GM21619 (cell line): ENCODE measurements around the gene FBXO39.
"Not testable (repeated sequence)": the region's sequence is repeated elsewhere in the genome, so short reads cannot be mapped to it uniquely, and the experiment has no call there.

ENCODE experiments used
- ATAC-seq: cut with Tn5 transposase; IDR thresholded peaks from one replicate; pipeline ENCODE4 v1.9.1; 2021; ENCODE audit not compliant: unreplicated experiment

The FBXO39 gene

DNA sequence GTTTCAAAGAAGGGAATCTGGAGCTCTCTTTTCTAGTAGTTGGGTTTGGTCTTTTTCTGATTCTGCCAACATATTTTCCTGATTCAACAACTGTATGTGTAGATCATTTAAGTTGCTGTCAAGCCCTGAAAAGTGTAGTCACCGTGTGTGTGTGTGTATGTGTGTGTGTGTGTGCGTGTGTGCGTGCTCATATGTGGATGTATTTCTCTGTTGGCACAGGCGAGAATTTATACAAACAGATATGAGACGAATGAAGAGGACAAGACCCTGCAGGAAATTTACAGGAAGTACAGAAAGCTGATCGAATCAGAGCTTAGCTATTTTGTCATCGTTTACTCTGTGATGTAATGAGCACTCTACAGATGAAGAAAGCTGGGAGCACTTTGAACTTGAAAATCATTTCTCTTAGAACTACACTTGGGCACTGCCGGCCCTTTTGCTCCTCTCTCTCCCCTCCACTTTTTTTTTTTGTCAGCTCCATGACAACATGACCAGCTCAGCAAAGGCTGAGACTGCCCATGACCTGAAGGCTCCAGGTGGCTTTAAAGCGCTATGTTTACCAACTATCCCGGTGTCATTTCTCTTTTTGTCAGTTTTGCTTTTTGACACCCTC, 11.2 kb downstream of the FBXO39 start:
- ATAC-seq: no peak

DNA sequence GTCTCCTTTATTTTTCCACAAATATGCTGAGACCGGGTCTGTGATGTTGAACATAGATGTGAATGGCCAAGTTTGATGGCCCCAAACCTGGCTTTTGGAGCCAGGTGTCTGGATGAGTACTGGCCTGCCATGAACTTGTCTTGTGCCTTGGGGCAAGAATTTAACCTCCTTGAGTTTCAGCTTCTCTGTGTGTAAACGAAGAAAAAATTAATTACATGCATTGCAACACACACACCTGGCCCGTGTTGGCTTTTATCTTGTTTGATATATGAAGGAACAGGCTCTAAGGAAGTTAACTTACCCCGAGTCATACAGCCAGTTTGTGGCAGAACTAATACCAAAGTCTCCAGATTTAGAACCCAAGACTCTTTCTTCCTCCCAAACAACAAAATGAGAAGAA, 13.1 kb downstream of the FBXO39 start:
- ATAC-seq: no peak

DNA sequence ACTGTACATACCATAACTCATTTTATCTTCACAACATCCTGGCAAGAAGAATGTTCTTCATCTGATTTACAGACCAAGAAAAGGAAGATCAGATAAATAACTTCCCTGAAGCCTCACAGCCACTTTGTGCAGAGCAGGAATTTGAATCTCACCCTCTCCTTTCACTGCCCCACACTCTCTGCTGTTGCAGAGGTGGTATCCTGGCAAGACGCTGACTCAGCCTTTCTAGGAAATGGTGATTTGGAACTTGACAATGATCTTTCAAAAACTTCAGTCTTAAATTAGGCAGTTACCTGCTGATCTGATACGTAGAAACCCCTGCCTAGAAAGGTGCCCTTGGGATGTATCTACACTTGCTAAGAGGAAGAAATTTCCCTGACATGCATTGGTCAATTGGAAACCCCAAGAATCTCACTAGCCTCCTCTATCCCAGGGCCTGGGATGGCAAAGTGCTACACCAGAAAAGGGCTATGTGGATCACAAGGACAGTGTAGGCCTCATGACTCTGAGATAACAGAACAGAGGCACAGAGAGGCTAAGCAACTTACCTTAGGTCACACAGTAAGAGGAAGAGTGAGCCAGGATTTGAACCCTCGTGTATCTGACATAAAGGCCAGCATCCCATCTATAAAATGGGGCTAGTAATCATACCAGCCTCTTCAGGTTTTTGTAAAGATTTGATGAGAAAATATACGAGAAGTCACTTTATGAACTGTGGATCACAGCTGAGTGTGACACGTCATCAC, 17.9 kb downstream of the FBXO39 start:
- no peak for ATAC-seq

DNA sequence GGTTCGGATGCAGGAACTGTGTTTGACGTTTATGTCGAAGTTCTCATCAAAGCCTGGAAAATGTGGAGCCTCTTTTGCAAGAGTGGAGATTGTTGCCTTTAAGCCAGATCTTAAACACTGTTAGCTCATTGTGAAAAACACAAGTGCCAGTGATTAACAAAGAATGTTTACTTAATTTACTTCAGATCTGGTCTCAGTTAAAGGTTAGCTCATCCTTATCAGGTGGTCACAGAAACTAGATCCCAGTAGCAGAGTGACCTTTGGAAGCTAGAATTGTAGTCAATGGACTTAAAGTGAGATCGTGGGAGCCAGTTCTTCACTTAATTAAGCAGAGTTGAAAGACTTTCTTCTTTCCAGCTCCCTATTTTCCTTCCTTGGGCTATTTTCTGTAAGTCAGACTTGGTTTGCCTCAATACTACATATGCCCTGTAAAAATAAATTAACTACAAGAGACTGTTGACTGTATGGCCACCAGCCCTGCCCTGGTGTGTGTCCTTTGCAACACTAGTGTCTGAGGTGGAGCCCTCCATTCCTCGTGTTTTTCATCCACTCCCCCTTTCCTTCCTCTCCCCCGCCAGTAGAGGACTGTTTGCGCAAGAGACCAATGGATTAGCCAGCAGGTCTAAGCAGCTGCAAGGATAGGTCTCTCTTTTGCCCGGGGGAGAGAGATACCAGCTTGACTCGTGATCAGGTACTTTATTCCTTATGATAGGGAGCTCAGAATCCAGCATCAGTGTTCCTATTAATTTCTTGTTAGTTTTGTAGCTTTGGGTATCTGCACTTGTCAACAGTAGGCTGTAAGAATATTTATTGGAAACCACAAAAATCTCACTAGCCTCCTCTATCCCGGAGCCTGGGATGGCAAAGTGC, 20.2 kb downstream of the FBXO39 start:
- no peak for ATAC-seq

DNA sequence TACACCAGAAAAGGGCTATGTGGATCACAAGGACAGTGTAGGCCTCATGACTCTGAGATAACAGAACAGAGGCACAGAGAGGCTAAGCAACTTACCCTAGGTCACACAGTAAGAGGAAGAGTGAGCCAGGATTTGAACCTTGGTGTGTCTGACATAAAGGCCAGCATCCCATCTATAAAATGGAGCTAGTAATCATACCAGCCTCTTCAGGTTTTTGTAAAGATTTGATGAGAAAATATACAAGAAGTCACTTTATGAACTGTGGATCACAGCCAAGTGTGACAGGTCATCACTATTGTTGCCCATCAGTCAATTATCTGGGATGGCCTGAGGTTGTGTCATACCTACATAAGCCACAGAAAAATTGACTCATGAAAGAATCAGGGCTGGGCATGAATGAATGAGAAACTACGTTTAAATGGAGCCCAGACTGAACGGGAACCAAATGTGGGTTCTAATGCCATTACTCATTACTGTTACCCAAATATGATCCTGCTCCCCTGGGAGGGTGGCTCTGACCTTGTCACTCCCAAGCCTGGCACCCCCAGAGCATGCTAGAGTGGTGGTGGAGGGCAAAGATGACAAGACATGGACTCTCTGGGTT, 21.0 kb downstream of the FBXO39 start:
- ATAC-seq: no peak

DNA sequence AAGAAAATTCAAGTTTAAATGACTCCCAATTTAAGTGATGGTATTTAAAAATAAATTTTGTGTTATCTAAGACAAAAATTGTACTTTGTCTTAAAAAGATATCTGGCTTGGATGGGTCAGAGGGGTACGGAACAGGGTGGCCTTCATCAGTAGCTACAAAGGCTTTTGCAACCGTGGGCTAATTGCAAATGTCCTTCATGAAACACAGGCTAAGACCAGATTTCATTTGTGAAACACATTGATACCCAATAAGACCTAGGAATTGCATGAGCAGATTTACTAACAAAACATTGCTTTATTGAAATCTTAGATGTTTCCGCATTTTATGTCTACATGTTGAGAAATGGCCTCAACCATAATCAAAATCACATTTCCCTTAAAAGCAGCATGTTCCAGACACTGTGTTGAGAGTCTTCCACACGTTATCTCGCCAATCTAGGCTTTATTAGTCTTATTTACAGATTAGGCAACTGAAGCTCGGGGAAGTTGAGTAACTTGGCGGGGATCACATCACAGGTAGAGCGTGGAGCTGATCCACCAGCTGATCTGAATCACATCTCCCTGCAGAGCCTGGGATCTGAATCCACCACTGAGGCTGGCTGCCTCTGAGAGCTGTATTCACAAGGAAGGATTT, 21.8 kb downstream of the FBXO39 start:
- ATAC-seq: no peak

DNA sequence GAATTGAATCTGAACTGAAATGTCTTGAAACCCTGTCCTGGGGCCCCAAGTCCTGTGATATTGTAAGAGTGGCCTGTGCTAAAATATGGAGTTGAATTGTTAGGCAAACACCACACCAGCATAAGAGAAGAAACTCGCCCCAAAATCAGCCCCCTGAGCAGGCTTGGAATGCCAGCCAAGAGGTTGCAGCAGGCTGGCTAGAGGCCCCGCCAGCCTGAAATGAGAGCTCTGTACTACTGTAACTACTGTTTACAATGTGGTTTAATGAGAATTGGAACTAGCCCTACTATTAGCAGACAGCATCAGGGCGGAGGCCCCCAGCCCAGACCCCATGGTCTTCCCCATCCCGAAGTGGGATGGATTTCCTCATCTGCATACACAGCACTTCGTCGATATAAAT, 23.7 kb downstream of the FBXO39 start:
- ATAC-seq: no peak

DNA sequence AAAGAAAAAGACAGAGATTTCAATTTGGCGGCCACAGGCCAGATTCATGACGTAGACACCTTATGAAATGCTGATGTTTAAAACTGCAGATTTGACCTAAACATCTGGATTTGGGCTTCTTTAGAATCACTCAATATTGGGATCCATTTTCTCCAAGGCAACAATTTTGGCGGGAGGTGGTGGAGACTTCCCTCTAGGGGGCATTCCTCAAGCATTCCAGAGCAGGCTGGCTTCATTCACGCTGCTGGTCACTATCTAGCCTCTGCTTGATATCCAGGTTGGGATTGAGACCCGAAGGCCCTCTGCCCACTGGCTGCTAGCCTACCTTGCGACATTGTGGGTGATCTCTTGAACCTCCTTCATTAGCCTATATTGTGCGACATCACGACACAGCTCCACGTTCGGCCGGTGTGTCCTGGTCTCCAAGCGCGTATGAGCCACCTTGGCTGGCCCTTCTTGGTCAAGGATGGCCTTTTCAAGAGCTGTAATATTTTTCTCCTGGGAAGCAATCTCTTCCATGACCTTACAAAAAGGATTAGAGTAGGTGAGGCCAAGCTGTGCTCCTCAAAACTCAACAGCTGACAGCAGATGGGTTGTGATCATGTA, 24.5 kb downstream of the FBXO39 start:
- ATAC-seq: no peak

DNA sequence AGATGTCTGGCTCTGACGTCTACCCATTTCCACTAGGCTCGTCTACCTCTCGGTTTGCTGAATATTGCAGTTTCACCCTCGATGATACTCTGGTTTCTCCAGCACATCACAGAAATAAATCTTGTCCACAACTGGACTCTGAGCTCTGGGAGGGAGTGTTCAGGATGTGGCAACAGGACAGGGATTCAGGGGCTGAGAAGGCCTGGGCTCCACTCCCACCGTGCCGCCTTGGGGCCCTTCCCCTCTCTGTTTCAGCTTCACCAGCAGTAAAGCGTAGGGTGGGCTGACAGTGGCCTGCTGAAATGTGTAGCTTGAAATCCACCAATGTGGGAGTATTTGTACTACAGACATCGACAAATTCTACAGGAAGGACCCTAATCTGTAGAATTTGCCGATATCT, 35.5 kb downstream of the FBXO39 start:
- ATAC-seq: no peak

DNA sequence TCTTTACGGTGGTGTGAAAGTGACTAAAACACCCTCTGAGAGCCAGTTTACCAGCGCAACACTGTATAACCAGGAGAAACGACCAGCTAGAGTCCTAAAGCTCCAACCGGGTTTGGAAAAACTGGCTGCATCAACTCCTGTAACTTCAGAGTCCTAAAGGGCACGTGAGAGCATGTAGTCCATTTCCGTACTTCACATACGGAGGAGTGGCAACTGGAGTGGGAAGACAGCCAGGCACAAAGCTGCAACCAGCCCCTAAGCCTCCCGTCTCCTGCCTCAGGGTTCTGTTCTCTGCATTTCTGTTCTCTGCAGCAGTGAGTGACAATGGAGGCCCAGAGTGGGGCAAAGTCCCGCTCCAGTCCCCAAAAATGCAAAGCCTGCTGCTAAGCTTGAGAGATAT, 36.3 kb downstream of the FBXO39 start:
- ATAC-seq: no peak

DNA sequence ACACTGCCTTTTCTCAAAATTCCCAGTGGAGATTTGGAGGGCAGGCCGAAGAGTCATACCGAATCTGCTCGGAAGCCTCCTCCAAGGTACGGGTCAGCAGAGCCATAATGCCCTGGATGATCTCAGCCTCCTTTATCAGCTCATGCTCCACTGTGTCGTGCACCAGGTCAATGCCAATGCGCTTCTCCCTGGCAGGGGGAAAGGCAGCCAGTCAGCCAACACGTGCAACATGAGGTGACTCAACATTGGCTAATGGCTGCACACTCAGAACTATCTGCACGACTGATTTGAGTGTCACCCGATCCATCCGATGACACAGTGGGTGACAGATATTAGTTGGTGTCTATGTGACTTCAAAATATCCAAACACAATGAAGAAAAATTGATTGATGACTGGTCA, 39.8 kb downstream of the FBXO39 start:
- no peak for ATAC-seq

DNA sequence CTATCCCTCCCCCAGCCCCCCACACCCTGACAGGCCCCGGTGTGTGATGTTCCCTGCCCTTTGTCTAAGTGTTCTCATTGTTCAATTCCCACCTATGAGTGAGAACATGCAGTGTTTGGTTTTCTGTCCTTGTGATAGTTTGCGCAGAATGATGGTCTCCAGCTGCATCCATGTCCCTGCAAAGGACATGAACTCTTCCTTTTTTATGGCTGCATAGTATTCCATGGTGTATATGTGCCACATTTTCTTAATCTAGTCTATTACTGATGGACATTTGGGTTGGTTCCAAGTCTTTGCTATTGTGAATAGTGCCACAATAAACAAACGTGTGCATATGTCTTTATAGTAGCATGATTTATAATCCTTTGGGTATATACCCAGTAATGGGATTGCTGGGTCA, 40.4 kb downstream of the FBXO39 start:
- ATAC-seq: not testable (repeated sequence)

DNA sequence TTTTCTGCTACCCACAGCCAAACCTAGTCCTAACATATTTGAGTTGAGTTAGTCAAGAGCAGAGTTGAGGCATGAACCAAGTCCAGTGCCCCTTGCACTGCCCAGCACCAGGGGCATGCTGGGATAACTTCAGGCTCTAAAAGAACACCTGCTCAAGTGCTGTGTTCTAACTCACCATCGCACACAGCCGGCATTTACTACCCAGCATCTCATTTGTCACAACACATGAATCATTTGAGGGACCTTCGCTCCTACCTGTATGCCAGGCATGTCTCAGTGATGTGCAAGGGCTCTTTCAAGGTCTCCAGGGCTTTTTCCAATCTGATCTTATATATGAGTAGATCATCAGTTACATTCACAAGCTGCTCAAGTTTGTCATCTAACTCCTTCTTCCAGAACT, 42.9 kb downstream of the FBXO39 start:
- no peak for ATAC-seq

DNA sequence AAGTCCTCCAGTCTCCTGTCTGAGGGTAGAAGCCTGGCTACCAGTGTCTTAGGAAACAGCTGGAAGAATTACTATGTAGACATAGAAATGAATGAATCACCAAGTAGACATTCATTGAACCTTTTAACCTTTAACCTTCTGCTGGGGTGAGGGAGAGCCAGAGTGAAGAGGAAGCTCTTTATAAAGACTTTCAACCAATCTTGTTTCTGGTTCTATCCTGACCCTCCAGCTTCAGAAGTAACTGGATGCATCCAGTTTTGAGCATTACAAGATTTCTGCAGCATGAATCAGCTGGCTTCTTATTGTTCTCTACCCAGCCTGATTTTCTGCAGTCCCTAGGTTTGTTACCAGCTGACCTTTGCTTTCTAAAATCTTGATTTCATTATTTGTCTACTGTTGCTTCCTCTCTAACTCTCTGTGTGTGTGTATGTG, 47.0 kb downstream of the FBXO39 start:
- no peak for ATAC-seq

DNA sequence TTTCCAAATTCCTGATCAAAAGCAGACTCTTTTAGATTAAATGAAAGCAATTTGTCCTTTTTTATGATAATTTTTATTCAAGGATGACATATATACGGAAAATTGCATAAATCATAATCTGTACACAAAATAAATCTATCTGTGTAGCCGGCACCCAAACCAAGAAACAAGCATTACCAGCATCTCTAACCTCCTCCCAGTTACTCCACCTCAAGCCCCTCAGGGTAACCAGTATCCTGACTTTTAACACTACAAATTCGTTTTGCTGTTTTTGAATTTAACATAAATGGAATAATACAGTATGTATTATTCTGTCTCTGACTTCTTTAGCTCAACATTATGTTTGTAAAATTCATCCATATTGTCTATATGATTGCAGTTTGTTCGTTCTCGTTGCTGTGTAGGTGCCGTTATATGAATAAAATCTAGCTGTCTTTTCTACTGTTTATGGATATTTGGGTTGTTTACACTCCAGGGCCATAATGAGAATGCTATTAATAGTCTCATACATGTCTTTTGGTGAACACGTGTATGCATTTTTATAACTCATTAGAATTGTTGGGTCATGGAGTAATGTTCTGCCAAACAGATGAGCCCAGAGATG, 54.5 kb downstream of the FBXO39 start:
- ATAC-seq: no peak

DNA sequence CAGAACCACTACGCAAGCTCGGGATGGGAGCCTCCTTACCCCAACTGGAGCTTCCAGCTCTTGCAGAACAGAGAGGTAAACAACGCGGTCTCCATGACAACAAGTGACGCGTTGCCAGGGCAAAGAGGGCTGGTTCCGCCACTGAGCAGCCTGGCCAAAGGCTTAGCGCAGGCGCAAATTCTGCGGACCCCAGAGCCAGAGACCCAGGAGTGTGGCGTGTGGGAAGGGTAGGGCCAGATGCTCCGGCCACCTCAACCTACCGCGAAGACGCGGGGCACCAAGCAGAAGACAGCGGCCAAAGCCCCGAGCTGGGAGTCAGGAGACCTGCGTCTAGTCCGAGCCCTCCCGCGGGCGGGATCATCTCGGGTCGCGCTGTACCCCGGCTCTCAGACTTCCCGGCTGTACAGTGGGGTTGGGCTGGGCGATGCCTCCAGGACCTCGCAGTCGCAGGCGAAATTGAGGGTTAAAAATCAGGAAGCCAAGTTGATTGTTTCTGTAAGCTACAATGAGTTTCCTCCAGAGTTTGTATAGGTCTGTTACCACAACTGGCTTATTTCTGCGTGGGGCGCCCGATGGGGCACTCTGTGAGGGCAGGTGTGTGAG, 55.7 kb downstream of the FBXO39 start, which contains the start of gene TEKT1:
TEKT1 (minus strand) TSS at position 69 of the 603 bp plus-strand sequence. CDS start 1,353 bp downstream, outside the sequence.
- no peak for ATAC-seq
